HL-60 (cell line): ENCODE results near the gene BNC1.

Source experiments
- POLR2AphosphoS5 ChIP-seq: IDR thresholded peaks from 2 replicates; pipeline ENCODE4 v1.6.1; 2012; ENCODE audit warnings: low read depth
- SPI1 ChIP-seq: IDR thresholded peaks from 2 replicates; pipeline ENCODE4 v1.6.1; 2012; ENCODE audit warnings: low read depth, mild to moderate bottlenecking, borderline replicate concordance
- TF ChIP-seq, protein P1 (sequence below): IDR thresholded peaks from 2 replicates; pipeline ENCODE4 v1.6.1; 2012; ENCODE audit warnings: low read depth; ENCODE audit not compliant: insufficient replicate concordance
- TF ChIP-seq, protein P2 (sequence below): IDR thresholded peaks from one replicate; pipeline ENCODE4 v1.5.1; 2011; ENCODE audit warnings: low read length, control low read depth, inconsistent platforms; ENCODE audit not compliant: insufficient read depth

DNA sequence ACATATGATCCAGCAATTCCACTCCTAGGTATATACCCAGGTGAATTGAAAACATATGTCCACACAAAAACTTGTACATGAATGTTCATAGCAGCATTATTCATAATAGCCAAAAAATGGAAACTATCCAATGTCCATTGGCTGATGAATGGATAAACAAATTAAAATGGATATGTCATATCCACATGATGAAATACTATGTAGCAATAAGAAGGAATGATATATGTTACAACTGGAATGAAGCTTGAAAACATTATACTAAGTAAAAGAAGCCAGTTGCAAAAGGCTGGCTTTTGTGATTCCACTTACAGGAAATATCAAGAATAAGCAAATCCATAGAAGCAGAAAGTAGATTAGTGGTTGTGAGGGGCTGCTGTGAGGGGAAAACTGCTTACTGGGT is 33.7 kb downstream of the BNC1 start:
- TF ChIP-seq, protein P1, sequence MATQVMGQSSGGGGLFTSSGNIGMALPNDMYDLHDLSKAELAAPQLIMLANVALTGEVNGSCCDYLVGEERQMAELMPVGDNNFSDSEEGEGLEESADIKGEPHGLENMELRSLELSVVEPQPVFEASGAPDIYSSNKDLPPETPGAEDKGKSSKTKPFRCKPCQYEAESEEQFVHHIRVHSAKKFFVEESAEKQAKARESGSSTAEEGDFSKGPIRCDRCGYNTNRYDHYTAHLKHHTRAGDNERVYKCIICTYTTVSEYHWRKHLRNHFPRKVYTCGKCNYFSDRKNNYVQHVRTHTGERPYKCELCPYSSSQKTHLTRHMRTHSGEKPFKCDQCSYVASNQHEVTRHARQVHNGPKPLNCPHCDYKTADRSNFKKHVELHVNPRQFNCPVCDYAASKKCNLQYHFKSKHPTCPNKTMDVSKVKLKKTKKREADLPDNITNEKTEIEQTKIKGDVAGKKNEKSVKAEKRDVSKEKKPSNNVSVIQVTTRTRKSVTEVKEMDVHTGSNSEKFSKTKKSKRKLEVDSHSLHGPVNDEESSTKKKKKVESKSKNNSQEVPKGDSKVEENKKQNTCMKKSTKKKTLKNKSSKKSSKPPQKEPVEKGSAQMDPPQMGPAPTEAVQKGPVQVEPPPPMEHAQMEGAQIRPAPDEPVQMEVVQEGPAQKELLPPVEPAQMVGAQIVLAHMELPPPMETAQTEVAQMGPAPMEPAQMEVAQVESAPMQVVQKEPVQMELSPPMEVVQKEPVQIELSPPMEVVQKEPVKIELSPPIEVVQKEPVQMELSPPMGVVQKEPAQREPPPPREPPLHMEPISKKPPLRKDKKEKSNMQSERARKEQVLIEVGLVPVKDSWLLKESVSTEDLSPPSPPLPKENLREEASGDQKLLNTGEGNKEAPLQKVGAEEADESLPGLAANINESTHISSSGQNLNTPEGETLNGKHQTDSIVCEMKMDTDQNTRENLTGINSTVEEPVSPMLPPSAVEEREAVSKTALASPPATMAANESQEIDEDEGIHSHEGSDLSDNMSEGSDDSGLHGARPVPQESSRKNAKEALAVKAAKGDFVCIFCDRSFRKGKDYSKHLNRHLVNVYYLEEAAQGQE: no peak
- TF ChIP-seq, protein P2, sequence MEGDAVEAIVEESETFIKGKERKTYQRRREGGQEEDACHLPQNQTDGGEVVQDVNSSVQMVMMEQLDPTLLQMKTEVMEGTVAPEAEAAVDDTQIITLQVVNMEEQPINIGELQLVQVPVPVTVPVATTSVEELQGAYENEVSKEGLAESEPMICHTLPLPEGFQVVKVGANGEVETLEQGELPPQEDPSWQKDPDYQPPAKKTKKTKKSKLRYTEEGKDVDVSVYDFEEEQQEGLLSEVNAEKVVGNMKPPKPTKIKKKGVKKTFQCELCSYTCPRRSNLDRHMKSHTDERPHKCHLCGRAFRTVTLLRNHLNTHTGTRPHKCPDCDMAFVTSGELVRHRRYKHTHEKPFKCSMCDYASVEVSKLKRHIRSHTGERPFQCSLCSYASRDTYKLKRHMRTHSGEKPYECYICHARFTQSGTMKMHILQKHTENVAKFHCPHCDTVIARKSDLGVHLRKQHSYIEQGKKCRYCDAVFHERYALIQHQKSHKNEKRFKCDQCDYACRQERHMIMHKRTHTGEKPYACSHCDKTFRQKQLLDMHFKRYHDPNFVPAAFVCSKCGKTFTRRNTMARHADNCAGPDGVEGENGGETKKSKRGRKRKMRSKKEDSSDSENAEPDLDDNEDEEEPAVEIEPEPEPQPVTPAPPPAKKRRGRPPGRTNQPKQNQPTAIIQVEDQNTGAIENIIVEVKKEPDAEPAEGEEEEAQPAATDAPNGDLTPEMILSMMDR: no peak
- TF ChIP-seq POLR2AphosphoS5: no peak
- TF ChIP-seq SPI1: no peak
